ENCODE measurements around the gene SLCO3A1.

The SLCO3A1 gene

GRCh38 chr15:92159906-92160841, 306.7 kb downstream of the SLCO3A1 start:
- Histone ChIP-seq H3K4me1 (ENCODE audit: control insufficient read depth, insufficient read depth, low read length) (no peaks in the 10 kb centered on the region), H3K36me3 (ENCODE audit: control insufficient read depth, insufficient read depth, low read length) (no peaks in the 10 kb centered on the region), H3K9ac (ENCODE audit: low read length) (no peak overlapping the region)

GRCh38 chr15:92161039-92161670, 307.6 kb downstream of the SLCO3A1 start:
- H3K4me1 ChIP-seq (ENCODE audit: control insufficient read depth, insufficient read depth, low read length): no peaks in the 10 kb centered on the region
- no peak overlapping the region for H3K4me3 ChIP-seq (ENCODE audit: low read length)
- no peak overlapping the region for H3K27ac ChIP-seq (ENCODE audit: low read depth, low read length)
- no peaks in the 10 kb centered on the region for H3K27me3 ChIP-seq (ENCODE audit: control insufficient read depth, insufficient read depth, low read length)
- no peaks in the 10 kb centered on the region for H3K36me3 ChIP-seq (ENCODE audit: control insufficient read depth, insufficient read depth, low read length)
- H3K9ac ChIP-seq (ENCODE audit: low read length): no peak overlapping the region

More at GRCh38 chr15:92159906-92160841, 306.7 kb downstream of the SLCO3A1 start:
- Histone ChIP-seq H3K4me3 (ENCODE audit: low read length) (no peak overlapping the region), H3K27ac (ENCODE audit: low read depth, low read length) (no peak overlapping the region), H3K27me3 (ENCODE audit: control insufficient read depth, insufficient read depth, low read length) (no peaks in the 10 kb centered on the region)

DNA sequence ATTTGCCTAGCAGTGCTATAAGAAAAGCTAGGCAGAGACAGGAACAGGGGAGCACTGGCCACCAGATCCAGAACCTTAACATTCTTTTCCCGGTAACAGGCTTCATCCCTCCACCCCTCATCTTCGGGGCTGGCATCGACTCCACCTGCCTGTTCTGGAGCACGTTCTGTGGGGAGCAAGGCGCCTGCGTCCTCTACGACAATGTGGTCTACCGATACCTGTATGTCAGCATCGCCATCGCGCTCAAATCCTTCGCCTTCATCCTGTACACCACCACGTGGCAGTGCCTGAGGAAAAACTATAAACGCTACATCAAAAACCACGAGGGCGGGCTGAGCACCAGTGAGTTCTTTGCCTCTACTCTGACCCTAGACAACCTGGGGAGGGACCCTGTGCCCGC, 309.1 kb downstream of the SLCO3A1 start:
- Histone ChIP-seq H3K9ac (ENCODE audit: low read length) (no peak overlapping the region), H3K4me3 (ENCODE audit: low read length) (no peak overlapping the region), H3K27me3 (ENCODE audit: control insufficient read depth, insufficient read depth, low read length) (no peaks in the 10 kb centered on the region), H3K27ac (ENCODE audit: low read depth, low read length) (no peak overlapping the region), H3K4me1 (ENCODE audit: control insufficient read depth, insufficient read depth, low read length) (no peaks in the 10 kb centered on the region), H3K36me3 (ENCODE audit: control insufficient read depth, insufficient read depth, low read length) (no peaks in the 10 kb centered on the region)

GRCh38 chr15:92163641-92164040, 310.1 kb downstream of the SLCO3A1 start:
- Histone ChIP-seq H3K27me3 (ENCODE audit: control insufficient read depth, insufficient read depth, low read length) (no peaks in the 10 kb centered on the region), H3K4me3 (ENCODE audit: low read length) (no peak overlapping the region), H3K27ac (ENCODE audit: low read depth, low read length) (no peak overlapping the region), H3K9ac (ENCODE audit: low read length) (no peak overlapping the region), H3K4me1 (ENCODE audit: control insufficient read depth, insufficient read depth, low read length) (no peaks in the 10 kb centered on the region), H3K36me3 (ENCODE audit: control insufficient read depth, insufficient read depth, low read length) (no peaks in the 10 kb centered on the region)

GRCh38 chr15:92164327-92165000, 311.0 kb downstream of the SLCO3A1 start:
- no peak overlapping the region for H3K4me3 ChIP-seq (ENCODE audit: low read length)
- no peak overlapping the region for H3K9ac ChIP-seq (ENCODE audit: low read length)
- H3K4me1 ChIP-seq (ENCODE audit: control insufficient read depth, insufficient read depth, low read length): no peaks in the 10 kb centered on the region
- H3K36me3 ChIP-seq (ENCODE audit: control insufficient read depth, insufficient read depth, low read length): no peaks in the 10 kb centered on the region
- no peaks in the 10 kb centered on the region for H3K27me3 ChIP-seq (ENCODE audit: control insufficient read depth, insufficient read depth, low read length)
- H3K27ac ChIP-seq (ENCODE audit: low read depth, low read length): no peak overlapping the region

DNA sequence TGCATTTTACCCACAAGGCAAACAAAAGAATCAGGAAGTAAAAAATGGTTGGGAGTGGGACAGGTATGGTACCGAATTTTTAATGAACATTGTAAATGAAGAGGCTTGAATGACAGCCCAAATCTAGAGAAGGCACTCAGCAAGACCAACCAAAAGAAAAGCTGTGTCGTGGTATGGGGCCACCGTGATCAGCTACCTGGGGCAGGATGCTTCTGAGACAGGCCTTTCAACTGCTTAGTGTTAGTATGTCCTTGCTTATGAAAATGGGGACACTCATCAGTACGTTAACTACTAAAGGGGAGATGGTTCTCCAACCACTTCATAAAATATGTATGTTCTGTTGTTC, 311.5 kb downstream of the SLCO3A1 start:
- Histone ChIP-seq H3K27ac (ENCODE audit: low read depth, low read length) (no peak overlapping the region), H3K4me3 (ENCODE audit: low read length) (no peak overlapping the region), H3K4me1 (ENCODE audit: control insufficient read depth, insufficient read depth, low read length) (no peaks in the 10 kb centered on the region), H3K36me3 (ENCODE audit: control insufficient read depth, insufficient read depth, low read length) (no peaks in the 10 kb centered on the region), H3K27me3 (ENCODE audit: control insufficient read depth, insufficient read depth, low read length) (no peaks in the 10 kb centered on the region), H3K9ac (ENCODE audit: low read length) (no peak overlapping the region)

DNA sequence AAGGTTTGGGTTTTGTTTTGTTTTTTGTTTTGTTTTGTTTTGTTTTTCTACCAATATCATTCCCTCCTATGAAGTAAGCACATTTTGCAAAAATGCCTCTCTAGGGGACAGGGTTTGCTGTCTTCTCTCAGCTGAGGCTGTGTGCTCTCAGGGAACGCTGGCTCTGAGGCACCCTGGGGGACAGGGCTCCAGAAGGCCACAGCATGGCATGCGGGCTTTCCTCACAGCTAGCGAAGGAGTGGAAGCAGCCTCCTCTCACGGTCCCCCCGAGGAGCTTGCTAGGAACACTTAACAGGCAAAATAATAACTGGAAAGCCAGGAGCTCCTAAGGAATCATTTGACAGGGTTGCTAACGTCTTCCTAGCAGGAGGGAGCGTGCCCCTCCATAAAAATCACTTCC, 312.5 kb downstream of the SLCO3A1 start:
- Histone ChIP-seq H3K4me1 (ENCODE audit: control insufficient read depth, insufficient read depth, low read length) (no peaks in the 10 kb centered on the region), H3K27me3 (ENCODE audit: control insufficient read depth, insufficient read depth, low read length) (no peaks in the 10 kb centered on the region), H3K9ac (ENCODE audit: low read length) (no peak overlapping the region), H3K4me3 (ENCODE audit: low read length) (no peak overlapping the region), H3K27ac (ENCODE audit: low read depth, low read length) (no peak overlapping the region), H3K36me3 (ENCODE audit: control insufficient read depth, insufficient read depth, low read length) (no peaks in the 10 kb centered on the region)

- Histone ChIP-seq H3K4me1 (ENCODE audit: control insufficient read depth, insufficient read depth, low read length) (no peaks in the 10 kb centered on the region), H3K4me3 (ENCODE audit: low read length) (no peak overlapping the region), H3K27me3 (ENCODE audit: control insufficient read depth, insufficient read depth, low read length) (no peaks in the 10 kb centered on the region), H3K36me3 (ENCODE audit: control insufficient read depth, insufficient read depth, low read length) (no peaks in the 10 kb centered on the region), H3K27ac (ENCODE audit: low read depth, low read length) (no peak overlapping the region), H3K9ac (ENCODE audit: low read length) (no peak overlapping the region)
These were observed 313.4 kb downstream of the SLCO3A1 start for GRCh38 chr15:92166751-92167405.

GRCh38 chr15:92167451-92167850, 313.9 kb downstream of the SLCO3A1 start:
- H3K27ac ChIP-seq (ENCODE audit: low read depth, low read length): no peak overlapping the region
- no peaks in the 10 kb centered on the region for H3K4me1 ChIP-seq (ENCODE audit: control insufficient read depth, insufficient read depth, low read length)
- H3K36me3 ChIP-seq (ENCODE audit: control insufficient read depth, insufficient read depth, low read length): no peaks in the 10 kb centered on the region

DNA sequence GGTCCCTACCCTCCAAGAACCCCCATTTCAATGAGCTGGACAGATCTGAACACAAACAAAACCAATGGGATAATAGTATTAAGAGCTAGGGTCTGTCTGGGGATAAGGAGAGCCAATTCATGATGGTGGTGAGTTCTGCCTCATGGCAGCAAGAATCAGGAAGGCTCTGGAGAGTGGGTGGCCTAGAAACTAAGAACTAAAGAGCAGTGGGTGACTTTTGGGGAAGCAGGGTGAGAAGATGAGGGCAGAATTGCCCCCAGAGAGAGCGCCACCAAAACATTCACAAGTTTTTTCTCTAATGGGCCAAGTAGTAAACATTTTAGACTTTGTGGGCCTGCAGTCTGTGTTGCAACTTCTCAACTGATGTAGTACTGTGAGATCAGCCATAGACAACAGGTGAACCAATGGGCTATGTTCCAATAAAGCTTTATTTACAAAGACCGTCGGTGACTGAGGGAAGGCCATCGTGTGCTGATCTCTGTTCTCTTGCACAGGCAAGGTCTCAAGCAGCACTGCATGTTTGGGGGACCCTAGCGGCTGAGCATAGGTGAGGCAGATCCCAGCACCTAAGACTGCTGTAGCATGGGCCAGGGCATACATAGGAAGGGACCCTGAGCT, 314.7 kb downstream of the SLCO3A1 start:
- Histone ChIP-seq H3K36me3 (ENCODE audit: control insufficient read depth, insufficient read depth, low read length) (no peaks in the 10 kb centered on the region), H3K27ac (ENCODE audit: low read depth, low read length) (no peak overlapping the region), H3K4me3 (ENCODE audit: low read length) (no peak overlapping the region), H3K27me3 (ENCODE audit: control insufficient read depth, insufficient read depth, low read length) (no peaks in the 10 kb centered on the region), H3K4me1 (ENCODE audit: control insufficient read depth, insufficient read depth, low read length) (no peaks in the 10 kb centered on the region), H3K9ac (ENCODE audit: low read length) (no peak overlapping the region)

More at GRCh38 chr15:92167451-92167850, 313.9 kb downstream of the SLCO3A1 start:
- Histone ChIP-seq H3K27me3 (ENCODE audit: control insufficient read depth, insufficient read depth, low read length) (no peaks in the 10 kb centered on the region), H3K4me3 (ENCODE audit: low read length) (no peak overlapping the region), H3K9ac (ENCODE audit: low read length) (no peak overlapping the region)

DNA sequence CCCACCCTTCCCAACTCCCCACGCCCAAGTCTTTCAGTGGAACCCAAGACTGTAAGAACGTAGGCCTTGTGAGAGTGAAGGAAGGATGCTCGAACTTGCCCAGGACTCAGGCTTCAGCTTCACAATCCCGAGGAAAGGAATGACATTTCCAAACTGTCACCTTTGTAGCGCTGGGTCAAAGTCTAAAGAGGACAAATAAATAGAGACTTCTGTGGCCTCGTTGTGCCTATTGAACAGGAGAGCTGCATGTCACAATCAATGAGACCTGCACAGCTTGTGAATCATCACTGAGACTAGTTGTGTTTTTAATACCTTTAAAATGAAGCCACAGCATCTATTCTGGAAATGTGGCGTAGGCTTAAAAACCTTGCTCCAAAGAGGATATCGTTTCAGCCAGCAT, 317.4 kb downstream of the SLCO3A1 start:
- Histone ChIP-seq H3K9ac (ENCODE audit: low read length) (no peak overlapping the region), H3K27me3 (ENCODE audit: control insufficient read depth, insufficient read depth, low read length) (no peaks in the 10 kb centered on the region), H3K4me3 (ENCODE audit: low read length) (no peak overlapping the region), H3K36me3 (ENCODE audit: control insufficient read depth, insufficient read depth, low read length) (no peaks in the 10 kb centered on the region), H3K27ac (ENCODE audit: low read depth, low read length) (no peak overlapping the region), H3K4me1 (ENCODE audit: control insufficient read depth, insufficient read depth, low read length) (no peaks in the 10 kb centered on the region)

DNA sequence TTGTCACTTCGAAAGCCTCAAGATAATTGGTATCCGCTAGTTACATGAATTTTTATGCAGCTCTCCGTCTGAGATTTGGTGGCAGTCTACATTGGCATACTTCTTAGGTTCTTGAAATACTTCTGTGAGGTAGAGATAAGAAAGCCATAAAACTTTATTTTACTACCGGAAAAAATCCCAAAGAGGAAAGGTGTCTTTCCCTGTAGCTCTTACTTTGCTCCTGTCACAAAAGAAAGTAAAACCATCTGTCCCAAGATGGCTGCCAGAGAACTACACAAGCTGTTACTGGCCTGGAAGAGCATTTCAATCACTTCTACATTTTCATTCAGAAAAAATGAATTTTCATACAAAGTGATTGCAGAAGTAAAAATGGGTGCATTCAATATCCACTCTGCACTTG, 325.4 kb downstream of the SLCO3A1 start:
- no peak overlapping the region for H3K27ac ChIP-seq (ENCODE audit: low read depth, low read length)
- H3K36me3 ChIP-seq (ENCODE audit: control insufficient read depth, insufficient read depth, low read length): no peaks in the 10 kb centered on the region
- H3K9ac ChIP-seq (ENCODE audit: low read length): no peak overlapping the region
- H3K4me3 ChIP-seq (ENCODE audit: low read length): no peak overlapping the region
- H3K27me3 ChIP-seq (ENCODE audit: control insufficient read depth, insufficient read depth, low read length): no peaks in the 10 kb centered on the region
- no peaks in the 10 kb centered on the region for H3K4me1 ChIP-seq (ENCODE audit: control insufficient read depth, insufficient read depth, low read length)

All from rectal smooth muscle tissue (tissue), 1 donor.